Stimulated activated CD4-positive, alpha-beta T cell treated with anti-CD3 and anti-CD28 coated beads, Interleukin-12 subunit alpha, Interleukin-12 subunit beta, amount 100 ng/mL, for 4 hours (primary cell): ENCODE results near the gene PHACTR2.
"Not testable (repeated sequence)": the region's sequence is repeated elsewhere in the genome, so short reads cannot be mapped to it uniquely, and the experiment has no call there.

Experiments
- DNase-seq: peaks from one replicate; pipeline ENCODE4 v3.0.0-alpha.2; 2020

The PHACTR2 gene

DNA sequence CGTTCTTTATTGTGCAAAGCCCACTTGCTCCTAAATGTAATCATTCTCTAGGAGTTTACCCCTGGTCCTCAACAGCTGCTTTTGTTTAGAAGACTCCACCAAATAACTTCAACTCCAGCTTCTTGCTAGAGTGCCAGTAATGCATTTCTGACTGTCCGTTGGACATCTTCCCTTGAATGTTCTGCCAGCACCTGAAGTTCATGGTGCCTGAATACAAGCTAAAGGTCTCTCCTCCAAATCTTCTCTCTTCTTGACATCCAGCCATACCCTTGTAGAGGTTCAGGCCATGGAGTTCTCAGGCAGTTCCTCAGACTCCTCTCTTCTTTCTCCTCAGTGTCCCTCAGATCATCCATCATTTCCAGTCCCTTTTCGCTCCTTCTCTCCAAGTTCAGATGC, 21.7 kb downstream of the PHACTR2 start:
- DNase-seq: no peak

DNA sequence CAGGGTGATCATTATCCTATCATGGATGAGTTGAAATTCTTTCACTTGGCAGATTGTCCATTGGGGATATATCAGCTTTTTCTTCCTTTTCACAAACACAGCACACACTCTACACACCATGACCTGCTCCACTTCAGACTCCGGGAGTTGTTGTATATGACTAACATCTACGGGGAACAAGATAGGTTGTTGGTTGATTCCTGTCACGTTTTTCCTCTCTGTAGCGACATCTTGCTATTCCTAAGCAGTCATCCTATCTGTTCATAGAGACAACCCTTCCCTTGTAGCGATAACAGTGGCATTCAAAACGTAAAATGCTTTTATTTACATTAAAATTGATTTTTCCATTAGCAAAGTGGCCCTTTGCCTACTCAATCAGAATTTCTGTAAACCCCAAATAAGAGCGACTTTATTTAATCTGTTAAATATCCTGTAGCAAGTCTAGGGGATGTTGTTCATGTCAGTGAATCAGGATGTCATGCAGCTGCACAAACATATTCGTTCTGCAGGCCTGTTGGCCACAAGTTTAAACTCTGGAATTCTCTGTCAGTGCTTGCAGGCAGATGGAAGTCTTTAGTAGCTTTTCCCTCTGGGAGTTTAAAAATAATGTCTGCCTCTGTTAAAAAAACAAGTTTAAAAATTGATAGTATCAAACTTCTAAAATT, 23.1 kb downstream of the PHACTR2 start:
- no peak for DNase-seq

DNA sequence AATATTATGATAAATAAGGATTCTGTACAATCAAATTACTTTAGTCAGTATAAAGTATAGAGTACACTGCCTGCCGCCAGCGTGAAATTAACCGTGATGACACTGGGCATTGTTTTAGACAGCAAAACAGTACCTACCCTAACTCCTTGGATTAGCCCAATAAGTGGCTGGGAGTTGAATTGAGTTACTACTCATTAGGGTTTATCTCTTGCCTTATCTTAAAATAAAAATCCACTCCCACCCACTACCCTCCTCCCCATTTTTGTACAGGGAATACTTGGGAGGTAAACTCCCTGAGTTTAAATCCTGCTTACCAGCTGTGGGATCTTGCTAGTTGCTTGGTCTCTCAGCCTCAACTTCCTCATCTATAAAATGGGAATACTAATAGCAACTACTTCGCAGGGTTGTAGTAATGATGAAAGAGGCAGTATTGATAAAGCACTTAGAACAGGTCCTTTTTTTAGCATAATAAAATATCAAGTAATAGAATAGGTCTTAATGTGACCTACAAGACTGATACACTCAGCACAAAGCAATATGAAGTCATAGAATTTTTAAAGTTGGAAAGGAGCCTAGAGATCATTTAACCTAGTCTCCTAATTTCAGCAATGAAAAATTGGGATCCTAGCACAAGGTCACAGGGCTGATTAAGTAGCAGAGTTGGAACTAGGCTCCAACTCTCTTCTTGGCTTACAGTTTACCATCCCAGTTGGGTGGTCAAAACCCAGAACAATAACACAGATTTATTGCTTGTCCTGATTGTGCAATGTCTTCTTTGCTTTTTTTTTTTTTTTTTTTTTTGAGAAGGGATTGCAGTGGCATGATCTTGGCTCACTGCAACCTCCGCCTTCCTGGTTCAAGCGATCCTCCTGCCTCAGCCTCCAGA, 23.8 kb downstream of the PHACTR2 start:
- DNase-seq: no peak

DNA sequence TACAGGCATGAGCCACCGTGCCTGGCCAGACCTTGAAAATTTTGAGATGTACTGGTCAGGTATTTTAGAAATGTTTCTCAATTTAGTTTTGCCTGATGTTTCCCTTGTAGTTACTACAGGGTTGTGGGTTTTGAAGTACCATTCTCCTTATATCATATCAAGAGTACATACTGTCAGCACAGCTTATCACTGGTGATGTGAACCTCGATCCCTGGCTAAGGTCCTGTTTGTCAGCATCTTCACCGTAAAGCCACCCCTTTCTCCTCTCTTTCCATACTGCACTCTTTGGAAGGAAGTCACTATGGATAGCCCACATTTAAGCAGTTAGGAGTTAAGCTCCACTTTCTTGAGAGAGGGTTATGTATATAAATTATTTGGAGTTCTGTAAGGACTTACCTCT, 27.8 kb downstream of the PHACTR2 start:
- DNase-seq: no peak

DNA sequence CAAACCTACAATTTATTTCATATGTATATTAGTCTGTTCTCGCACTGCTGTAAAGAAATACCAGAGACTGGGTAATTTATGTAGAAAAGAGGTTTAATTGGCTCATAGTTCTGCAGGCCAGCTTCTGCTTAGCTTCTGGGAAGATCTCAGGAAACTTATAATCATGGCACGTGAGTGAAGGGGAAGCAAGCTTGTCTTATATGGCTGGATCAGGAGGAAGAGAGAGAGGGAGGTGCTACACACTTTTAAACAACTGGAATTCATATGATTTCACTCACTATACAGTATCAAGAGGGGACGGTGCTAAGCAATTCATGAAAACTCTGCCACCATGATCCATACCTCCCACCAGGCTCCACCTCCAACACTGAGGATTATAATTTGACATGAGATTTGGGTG, 29.9 kb downstream of the PHACTR2 start:
- no peak for DNase-seq

DNA sequence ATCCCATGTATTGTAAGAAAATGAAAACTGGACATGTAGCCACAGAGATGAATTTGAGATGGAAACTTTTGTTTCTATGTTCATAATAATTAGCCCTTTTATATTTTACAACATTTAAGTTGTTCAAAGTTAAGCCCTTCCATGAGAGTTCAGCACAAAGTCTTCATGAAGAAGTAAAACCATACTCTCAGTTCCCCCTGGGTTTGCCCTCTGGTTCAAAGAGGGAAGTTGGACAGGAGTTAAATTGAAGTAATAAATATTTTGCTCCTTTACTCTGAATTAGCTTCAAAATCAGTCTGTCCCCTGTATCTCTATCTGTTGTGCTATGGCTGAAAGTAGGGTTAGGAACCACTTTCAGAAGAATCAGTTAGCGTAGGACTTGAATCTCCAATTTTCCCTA, 31.1 kb downstream of the PHACTR2 start:
- DNase-seq: no peak

DNA sequence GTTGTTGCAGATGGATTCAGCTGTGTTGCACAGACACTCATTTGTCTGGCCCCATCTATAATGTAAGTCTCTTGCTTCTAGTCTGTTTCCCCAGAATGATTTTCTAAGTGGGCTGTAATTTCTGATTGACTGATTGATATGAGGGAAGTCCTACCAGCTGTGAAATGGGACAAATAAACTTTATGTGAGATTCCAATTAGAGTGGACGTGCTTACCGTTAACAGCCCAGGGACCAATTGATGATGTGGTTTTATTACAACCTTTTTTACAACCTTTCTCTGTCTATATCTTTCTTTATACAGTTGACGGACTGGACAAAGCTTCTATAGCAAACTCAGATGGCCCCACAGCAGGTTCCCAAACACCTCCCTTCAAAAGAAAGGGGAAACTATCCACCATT, 33.9 kb downstream of the PHACTR2 start:
- no peak for DNase-seq

DNA sequence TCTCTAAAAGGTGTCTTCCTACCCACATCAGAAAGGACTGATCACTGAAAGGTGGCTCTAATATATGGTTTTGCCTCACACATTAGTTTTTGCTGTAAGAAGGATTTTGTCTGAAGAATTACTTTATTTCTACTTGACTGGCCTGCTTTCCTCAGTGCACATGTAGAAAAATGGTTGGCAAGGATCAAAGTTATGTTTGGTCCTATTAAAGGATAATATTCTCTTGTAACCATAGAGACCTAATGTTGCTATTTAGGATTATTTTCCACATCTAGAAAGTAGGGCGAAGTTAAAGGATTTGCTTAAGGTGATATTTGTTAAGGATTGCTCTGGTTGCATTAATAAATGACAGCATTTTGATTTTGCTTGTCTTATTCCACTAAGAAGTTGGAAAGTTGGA, 40.7 kb downstream of the PHACTR2 start:
- DNase-seq: no peak

DNA sequence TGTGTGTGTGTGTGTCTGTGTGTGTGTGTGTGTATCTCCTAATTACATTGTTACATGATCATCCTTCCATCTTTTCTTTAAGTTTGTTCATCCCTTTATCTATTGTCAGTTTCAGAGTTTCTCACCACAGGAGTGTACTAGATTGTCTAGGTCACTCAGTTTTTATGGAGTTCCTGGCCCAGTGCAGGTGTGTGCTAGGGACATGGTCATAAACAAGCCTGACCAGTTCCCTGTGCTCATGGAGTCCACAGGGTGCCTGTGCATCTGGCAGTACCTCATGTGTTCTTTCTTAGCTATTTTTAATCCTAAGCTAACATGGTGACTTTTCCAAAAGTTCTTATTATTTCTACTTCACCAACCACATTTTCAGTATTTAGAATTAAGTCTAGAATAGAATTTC, 43.9 kb downstream of the PHACTR2 start:
- DNase-seq: no peak

DNA sequence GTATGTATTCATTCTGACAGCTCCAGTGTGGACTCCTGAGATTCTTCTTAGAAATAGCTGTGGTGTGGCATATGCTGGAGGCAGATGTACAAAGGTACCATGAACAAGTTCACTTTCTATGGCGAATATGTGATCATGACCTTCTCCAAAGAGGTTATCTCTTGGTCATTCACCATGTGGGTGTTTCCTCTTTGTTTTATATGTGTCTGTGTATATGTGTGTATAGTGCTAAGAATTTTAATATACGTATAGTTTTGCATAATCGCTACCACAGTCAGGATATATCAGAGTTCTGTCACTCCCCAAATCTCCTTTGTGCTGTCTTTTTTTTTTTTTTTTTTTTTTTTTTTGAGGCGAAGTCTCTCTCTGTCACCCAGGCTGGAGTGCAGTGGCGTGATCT, 47.1 kb downstream of the PHACTR2 start:
- no peak for DNase-seq

DNA sequence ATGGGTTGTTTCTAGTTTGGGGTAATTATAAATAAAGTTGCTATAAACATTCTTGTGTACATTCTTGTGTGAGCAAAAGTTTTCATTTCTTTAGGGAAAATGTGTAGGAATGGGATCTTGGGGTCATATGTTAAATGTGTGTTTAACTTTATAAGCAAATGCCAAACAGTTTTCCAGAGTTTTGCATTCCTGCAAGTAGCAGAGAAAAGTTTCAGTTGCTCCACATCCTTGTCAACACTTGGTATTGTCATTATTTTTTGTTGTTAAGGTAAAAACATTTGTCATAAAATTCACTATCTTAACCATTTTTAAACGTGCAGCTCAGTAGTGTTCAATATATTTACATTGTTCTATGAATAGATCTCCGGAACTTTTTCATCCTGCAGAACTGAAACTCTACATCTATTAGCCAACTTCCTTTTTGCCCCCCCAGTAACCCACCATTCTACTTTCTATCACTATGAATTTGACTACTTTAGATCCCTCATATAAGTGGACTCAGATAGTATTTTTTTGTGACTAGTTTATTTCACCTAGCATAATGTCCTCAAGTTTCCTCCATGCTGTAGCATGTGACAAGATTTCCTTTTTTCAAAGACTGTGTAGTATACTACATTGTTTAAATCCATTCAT, 48.4 kb downstream of the PHACTR2 start:
- no peak for DNase-seq

DNA sequence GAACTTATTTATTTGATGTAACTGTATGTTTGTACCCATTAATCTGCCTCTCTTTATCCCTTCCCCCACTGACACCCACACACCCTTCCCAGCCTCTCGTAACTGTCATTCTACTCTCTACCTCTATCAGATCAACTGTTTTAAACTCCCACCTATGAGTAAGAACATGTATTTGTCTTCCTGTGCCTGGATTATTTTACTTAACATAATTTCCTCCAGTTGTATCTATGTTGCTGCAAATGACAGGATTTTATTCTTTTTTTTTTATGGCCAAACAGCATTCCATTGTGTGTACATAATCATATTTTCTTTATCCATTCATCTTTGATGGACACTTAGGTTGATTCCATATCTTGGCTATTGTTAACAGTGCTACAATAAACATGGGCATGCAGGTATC, 49.3 kb downstream of the PHACTR2 start:
- DNase-seq: no peak

DNA sequence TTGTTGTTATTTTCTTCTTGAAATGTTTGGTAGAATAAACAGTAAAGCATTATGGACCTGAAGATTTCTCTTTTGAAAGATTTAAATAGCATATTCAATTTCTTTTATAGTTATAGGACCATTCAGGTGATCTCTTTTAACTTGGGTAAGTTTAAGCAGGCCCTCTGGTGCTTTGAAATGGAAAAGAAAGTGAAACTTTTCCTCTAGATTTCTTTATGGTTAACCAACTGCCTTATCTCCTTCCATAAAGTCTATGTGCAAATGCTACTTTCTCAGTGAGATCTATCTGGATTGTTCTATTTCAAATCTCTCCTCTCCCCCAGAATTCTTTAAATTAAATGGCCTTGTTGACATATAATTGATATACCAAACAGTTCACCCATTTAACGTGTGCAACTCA, 54.0 kb downstream of the PHACTR2 start:
- no peak for DNase-seq

DNA sequence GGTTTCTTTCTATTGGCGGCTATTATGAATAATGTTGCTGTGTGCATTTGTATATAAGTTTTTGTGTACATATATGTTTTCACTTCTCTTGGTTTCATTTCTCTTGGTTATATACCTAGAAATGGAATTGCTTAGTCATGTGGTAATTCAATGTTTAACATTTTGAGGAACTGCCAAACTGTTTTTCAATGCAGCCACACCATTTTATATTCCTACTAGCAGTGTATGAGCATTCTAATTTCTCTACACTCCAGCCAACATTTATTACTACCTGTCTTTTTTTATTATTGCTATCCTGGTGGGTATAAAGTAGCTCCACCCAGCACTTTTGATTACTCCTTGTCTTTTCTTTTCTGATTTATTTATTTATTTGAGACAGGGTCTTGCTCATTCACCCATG, 54.8 kb downstream of the PHACTR2 start:
- no peak for DNase-seq

DNA sequence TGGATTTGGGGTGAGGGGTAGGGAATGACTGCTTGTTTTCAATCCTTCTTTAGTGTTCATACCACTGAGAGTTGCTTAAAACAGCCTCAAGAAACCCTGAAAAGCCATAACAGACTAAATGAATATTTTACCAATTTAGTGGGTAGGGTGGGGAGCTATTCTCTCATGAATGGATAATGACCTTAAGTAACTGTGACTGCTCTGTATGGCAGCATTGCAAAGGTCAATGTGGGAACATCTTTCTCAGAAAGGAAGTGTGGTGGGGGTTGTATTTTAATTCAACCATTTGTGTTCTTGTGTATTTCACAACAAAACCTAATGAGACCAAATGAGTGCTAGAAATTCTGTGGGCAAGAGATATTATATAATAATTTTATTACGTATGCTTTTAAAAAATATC, 55.7 kb downstream of the PHACTR2 start:
- no peak for DNase-seq

DNA sequence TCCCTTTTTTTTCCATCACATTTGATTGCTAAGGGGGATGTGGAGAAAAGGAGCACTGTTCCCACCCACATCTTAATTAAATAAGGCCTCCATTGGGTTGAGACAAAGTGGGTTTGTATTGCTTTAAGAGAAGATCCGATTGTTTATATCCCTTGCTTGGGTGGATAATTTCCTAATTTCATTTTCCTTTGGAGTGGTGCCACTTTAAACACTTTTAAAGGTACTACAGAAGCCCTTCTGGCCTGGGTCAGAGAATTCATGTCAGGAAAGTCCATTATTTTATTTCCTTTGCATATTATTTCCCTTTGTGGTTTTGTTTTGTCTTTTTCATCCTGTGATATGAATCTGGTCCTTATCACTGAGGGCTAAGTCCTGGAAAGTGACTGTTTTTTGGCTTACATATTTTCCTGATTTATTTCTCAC, 56.9 kb downstream of the PHACTR2 start:
- no peak for DNase-seq

DNA sequence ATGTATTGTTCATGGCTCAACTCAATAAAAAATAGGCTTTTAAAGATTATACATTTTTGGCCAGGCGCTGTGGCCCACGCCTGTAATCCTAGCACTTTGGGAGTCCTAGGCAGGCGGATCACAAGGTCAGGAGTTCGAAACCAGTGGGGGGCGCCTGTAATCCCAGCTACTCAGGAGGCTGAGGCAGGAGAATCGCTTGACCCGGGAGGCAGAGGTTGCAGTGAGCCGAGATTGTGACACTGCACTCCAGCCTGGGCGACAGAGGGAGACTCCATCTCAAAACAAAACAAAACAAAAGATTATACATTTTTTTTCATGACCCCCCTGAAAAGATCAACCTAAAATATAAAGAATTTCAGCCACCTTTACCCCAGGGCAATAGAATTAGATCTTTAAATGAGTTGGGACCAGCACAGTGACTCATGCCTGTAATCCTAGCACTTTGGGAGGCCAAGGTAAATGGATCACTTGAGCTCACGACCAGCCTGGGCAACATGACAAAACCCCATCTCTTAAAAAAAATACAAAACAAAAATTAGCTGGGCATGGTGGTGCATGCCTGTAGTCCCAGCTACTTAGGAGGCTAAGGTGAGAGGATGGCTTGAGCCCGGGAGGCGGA, 60.4 kb downstream of the PHACTR2 start:
- not testable (repeated sequence) for DNase-seq

DNA sequence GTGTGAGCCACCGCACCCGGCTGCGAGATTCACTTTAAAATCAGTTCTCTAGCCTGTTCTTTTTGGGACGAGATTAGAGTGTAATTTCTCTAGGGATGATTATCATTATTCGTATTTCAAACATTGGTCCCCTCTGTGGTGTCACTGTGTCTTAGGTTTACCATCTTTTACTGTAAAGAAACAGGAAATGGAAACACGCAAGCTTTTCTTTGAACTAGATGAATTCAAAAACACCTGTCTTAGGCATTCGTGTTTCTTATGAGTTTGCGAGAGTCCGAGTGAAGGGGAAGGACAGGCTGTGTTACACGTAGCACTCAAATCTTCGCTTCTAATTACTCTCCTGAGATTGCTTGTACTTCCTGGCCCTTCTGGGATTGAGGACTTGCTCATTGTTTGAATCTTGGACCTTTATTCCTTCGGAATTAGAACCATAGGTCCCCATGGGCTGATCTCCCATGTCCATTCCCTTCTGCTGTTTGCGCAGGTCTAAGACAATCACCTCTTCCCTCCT, 61.6 kb downstream of the PHACTR2 start:
- DNase-seq: no peak

DNA sequence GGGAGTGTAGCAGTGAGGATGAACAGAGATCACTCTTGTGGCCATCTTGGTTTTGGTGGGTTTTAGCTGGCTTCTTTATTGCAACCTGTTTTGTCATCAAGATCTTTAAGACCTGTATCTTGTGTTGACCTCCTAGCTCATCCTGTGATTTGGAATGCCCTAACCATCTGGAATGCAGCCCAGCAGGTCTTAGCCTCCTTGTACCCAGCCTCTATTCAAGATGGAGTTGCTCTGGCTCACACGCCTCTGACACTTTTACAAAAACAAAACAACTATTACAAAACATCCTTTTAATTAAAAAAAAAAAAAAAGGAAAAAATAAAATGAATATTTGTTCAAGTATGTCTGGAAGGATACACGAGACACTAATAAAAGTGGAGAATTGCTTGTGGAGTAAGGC, 62.4 kb downstream of the PHACTR2 start:
- DNase-seq: no peak

DNA sequence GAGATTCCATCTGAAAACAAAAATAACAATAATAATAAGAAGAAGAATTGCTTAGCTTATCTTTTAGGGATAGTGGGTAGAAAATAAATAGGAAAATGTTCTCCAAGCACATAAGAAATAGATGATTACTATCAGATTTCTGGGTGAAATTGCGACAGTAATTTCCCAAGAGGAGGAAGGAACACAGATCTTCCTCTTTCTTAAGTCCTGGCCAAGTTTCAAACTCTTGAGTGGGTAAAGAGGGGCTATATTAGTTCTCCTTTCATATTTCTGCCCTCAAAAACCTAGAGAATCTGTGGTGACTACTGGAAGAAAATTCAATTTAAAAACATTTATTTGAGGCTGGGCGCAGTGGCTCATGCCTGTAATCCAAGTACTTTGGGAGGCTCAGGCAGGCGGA, 63.7 kb downstream of the PHACTR2 start:
- no peak for DNase-seq

DNA sequence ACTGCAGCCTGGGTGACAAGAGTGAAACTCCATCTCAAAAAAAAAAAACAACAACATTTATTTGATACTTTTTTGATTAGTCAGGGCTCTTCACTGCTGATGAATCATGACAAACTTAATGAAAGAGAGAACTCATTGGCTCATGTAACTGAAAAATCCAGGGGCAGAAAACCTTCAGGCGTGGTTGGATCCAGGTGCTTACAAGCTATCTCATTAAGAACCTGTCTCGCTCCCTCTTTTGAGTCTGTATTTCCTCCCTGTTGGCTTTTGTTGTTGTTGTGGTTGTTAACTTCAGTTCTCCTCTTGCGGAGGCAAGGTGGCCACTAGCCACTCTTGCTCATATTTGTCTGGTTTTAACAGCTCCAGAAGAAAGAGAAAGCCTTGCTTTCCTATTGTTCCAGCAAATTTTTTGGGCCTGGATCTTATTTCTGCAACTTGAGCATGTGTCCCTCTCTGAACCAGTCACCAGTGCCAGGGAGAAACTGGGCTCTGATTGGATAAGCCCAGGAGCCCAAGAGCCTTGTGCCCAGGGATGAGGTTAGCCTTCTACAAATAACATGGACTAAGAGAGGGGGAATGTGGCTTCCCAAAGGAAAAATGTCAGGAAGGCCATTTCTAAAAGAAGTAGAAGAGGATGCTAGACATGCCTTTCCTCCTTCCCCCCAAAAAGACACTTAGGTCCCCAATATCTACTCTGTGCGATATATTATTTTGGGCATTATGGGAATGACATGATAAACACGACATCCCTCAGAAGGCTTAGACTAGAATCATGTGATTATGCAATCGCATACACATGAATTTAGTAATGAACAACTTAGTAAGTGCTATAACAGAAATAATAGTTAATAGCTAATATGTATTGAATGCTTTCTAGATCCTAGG, 64.5 kb downstream of the PHACTR2 start:
- no peak for DNase-seq

DNA sequence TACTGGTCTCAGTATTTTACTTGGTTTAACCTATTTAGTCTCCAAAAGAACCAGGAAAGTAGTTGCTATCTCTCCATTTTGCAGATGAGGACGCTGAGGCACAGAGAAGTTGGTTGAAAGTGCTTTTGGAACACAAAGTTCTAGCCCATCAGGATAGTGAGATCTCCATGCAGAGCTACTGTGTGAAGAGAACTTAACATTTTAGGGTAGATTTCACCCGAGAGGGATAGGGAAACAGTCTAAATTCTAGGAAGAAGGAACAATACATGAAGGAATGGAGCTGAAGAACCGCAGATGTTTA, 65.1 kb downstream of the PHACTR2 start:
- DNase-seq: no peak
